Measurements from ENCODE around the gene NKX3-2.

DNA sequence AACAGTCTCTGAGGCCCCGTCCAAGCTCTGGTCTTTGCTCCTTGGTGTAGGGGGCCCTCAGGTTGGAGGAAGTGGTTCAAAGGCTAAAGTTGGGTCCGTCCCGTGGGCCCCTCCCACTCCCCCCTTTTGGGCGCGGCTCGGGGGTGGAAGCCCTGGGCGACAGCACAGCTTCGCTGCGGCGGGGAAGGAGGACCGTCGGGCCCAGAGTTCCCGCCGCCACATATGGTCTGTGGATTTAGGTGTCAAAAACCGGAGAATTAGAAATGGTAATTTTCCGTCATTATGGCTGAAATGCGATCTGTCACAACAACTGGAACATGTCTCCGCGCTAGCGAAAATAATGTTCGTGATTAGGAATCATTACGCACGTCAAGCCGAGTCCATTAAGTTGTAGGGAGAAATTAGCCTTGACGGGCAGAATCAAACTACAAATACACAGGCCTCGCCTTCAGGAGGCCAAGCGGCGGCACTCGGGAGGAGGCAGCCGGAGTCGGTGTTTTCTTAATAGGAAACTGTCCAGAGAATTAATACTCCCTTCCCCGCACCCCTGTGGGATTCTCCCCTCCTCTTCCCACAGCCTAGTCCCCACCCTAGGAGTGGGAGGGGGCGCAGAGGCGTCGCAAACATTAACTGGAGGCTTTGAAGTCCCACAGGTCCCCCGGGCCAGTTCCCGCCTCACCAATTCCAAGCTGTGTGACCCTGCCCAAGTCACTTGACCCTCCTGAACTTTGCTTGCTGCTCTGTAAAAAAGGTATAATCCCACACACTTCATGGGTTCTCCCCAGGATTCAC lies 15.0 kb downstream of the NKX3-2 start:
- TF ChIP-seq, protein P1, sequence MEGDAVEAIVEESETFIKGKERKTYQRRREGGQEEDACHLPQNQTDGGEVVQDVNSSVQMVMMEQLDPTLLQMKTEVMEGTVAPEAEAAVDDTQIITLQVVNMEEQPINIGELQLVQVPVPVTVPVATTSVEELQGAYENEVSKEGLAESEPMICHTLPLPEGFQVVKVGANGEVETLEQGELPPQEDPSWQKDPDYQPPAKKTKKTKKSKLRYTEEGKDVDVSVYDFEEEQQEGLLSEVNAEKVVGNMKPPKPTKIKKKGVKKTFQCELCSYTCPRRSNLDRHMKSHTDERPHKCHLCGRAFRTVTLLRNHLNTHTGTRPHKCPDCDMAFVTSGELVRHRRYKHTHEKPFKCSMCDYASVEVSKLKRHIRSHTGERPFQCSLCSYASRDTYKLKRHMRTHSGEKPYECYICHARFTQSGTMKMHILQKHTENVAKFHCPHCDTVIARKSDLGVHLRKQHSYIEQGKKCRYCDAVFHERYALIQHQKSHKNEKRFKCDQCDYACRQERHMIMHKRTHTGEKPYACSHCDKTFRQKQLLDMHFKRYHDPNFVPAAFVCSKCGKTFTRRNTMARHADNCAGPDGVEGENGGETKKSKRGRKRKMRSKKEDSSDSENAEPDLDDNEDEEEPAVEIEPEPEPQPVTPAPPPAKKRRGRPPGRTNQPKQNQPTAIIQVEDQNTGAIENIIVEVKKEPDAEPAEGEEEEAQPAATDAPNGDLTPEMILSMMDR (conservative IDR thresholded peaks at IDR 0.05): no peak
- TF ChIP-seq EZH2 (IDR thresholded peaks at IDR 0.05; ENCODE audit: low read depth): no peak

Measured in PC-9 (cell line).